ENCODE results near the gene GFOD1. TPM values are rescaled to one million over a fixed set of nuclear protein-coding genes. Genes with fewer than 3 reads are reported as not detected.

GFOD1 gene, protein sequence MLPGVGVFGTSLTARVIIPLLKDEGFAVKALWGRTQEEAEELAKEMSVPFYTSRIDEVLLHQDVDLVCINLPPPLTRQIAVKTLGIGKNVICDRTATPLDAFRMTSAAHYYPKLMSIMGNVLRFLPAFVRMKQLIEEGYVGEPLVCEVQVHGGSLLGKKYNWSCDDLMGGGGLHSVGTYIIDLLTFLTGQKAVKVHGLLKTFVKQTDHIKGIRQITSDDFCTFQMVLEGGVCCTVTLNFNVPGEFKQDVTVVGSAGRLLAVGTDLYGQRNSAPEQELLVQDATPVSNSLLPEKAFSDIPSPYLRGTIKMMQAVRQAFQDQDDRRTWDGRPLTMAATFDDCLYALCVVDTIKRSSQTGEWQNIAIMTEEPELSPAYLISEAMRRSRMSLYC
- 31.6 and 35.3 TPM in 2 replicates for total RNA-seq

DNA sequence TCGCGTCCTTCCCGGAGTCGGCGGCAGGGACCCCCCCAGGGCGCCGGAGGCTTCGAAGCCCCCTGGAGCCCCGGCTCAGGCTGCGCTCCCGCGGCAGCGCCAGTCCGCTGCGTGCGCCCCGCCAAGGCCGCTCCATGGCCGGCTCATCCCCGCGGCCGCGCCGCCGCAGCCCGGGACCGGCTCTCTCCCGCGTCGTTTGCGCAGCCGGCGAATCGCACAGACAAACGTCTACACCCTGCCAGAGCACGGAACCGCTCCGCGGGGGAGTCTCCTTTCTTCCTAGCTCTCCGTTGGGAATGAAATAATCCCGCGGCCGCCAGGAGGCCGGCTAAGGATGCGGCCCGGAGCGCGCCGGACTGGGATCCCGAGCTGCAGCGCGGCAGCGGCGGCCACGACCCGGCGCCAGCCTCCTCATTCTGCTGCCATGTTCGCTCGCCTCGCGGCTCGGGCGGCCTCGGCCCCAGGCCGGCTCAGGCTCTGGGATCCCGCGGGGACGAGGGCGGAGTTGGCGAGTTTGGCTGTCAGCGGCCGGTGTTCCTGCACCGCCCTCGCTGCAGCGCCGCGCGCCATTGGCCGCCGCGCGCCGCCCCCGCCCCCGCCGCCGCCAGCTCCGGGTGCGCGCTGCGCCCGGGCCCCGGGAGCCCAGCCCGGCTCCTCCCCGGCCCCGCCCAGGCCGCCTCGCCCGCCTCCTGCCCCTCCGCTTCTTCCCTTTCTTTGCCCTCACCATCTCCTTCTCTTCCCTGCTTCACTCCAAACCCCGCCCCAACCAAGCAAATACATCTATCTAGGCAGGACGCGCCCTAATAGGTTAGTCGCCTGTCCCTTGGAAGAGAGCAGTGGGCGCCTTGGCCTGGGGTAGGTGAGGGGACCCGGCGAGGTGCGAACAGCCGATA, at the start of gene GFOD1:
Gene GFOD1, minus strand, starts transcription at position 479 of the 893 bp plus-strand sequence. CDS start 710 bp downstream, outside the sequence.

DNA sequence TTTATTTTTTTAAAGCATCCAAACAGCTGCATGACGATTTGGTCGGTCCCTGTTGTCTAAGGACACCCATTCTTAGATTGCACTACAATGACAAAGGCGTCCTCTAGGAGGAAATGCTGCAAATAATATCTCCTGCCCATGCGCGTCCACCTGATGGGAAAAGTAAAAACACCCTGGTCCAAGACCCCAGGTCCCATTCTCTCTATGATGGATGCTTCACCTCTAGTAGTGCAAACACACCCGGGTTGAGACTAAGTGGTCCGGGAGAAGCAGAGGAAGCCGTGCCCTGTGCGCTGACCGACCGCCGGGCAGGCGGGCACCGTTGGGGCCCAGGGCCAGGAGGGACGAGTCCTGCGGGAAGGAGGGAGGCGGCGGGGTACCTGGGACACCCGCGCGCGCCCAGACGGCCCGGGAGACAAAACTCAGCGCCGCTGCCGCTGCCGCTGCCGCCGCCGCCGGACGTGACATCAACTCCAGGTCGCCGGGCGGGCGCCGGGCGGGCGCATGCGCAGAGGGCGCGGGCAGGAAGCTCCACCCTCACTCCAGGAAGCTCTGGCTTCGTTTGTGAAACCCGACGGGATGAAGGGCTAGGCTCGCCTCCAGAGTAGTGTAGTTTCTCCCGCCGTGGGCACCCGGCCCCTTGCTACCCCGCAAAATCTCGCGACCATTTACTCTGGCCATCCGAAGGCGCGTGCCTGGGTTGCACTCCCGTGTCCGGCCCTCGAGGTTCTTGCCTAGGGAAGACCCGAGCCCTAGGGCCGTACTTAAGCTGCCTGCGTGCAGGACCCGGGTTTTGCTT, 159.1 kb downstream of the GFOD1 start, which contains the start of gene TBC1D7:
Gene TBC1D7, minus strand, starts transcription at position 462 of the 799 bp plus-strand sequence. CDS start 1,639 bp downstream, outside the sequence.

Other genes with a start within 250 kb of the GFOD1 start
- 13.0 and 22.8 TPM in 2 replicates for gene TBC1D7, start 159.1 kb downstream of the GFOD1 start, total RNA-seq
- gene SIRT5, start 87.0 kb upstream of the GFOD1 start, total RNA-seq = 7.1 and 8.2 TPM in 2 replicates
- 47.6 and 59.7 TPM in 2 replicates for gene NOL7, start 127.7 kb upstream of the GFOD1 start, total RNA-seq
- 17.6 and 40.2 TPM in 2 replicates for gene RANBP9, start 224.2 kb upstream of the GFOD1 start, total RNA-seq

Data from bladder microvascular endothelial cell (primary cell).